H9 (cell line): ENCODE data around the gene MUL1. TPM values are rescaled to one million over a fixed set of nuclear protein-coding genes. Genes with fewer than 3 reads are reported as not detected.
A peak's percentile ranks its signal among the peaks of the same experiment; 100 is the strongest.

Source experiments
- DNase-seq: peaks from one replicate; pipeline ENCODE4 v3.0.0-alpha.2; 2017
- H2AFZ ChIP-seq: one replicate; pipeline ENCODE4 v1.6.1; 2013; ENCODE audit warnings: mild to moderate bottlenecking, low read length, control low read depth, moderate library complexity
- H2AK5ac ChIP-seq: 2 replicates; pipeline ENCODE4 v1.6.1; 2013; ENCODE audit warnings: low read length, control low read depth, mixed read lengths; ENCODE audit not compliant: insufficient read length
- H2BK120ac ChIP-seq: one replicate; pipeline ENCODE4 v1.6.1; 2013; ENCODE audit warnings: low read depth, mild to moderate bottlenecking, low read length, control low read depth, inconsistent platforms; ENCODE audit not compliant: poor library complexity, severe bottlenecking
- H2BK12ac ChIP-seq: 2 replicates; pipeline ENCODE4 v1.6.1; 2013; ENCODE audit warnings: low read length, control low read depth, mixed read lengths, low read depth; ENCODE audit not compliant: insufficient read length
- H2BK15ac ChIP-seq: 2 replicates; pipeline ENCODE4 v1.6.1; 2013; ENCODE audit warnings: low read depth, low read length, control low read depth
- H2BK20ac ChIP-seq: one replicate; pipeline ENCODE4 v1.6.1; 2013; ENCODE audit warnings: low read depth, mild to moderate bottlenecking, low read length, control low read depth, inconsistent platforms; ENCODE audit not compliant: poor library complexity, severe bottlenecking
- H2BK5ac ChIP-seq: 2 replicates; pipeline ENCODE4 v1.6.1; 2013; ENCODE audit warnings: low read length, control low read depth, mixed read lengths; ENCODE audit not compliant: insufficient read length
- H3K14ac ChIP-seq: 2 replicates; pipeline ENCODE4 v1.6.1; 2013; ENCODE audit warnings: low read length, control low read depth; ENCODE audit not compliant: insufficient read depth
- H3K18ac ChIP-seq: 2 replicates; pipeline ENCODE4 v1.6.1; 2013; ENCODE audit warnings: low read depth, mild to moderate bottlenecking, mixed read lengths, low read length, control low read depth; ENCODE audit not compliant: insufficient read length
- H3K23ac ChIP-seq: 2 replicates; pipeline ENCODE4 v1.6.1; 2013; ENCODE audit warnings: low read length, control low read depth, mixed read lengths, low read depth; ENCODE audit not compliant: insufficient read length
- H3K23me2 ChIP-seq: 2 replicates; pipeline ENCODE4 v1.6.1; 2013; ENCODE audit warnings: low read depth, mild to moderate bottlenecking, mixed read lengths, low read length, control low read depth; ENCODE audit not compliant: insufficient read length, poor library complexity, severe bottlenecking
- H3K27ac ChIP-seq: 2 replicates; pipeline ENCODE4 v1.5.1; 2013; ENCODE audit warnings: low read length, control low read depth, mixed read lengths, low read depth; ENCODE audit not compliant: insufficient read length
- H3K27me3 ChIP-seq: 2 replicates; pipeline ENCODE4 v1.6.1; 2013; ENCODE audit warnings: low read length, control low read depth, inconsistent platforms; ENCODE audit not compliant: insufficient read depth
- H3K4ac ChIP-seq: 2 replicates; pipeline ENCODE4 v1.6.1; 2013; ENCODE audit warnings: low read depth, mild to moderate bottlenecking, control low read depth, inconsistent platforms, low read length, moderate library complexity
- H3K4me1 ChIP-seq: 2 replicates; pipeline ENCODE4 v1.6.1; 2013; ENCODE audit warnings: low read length, control low read depth, inconsistent platforms; ENCODE audit not compliant: insufficient read depth
- H3K4me2 ChIP-seq: 2 replicates; pipeline ENCODE4 v1.6.1; 2013; ENCODE audit warnings: low read length, control low read depth, mixed read lengths; ENCODE audit not compliant: insufficient read length, insufficient read depth
- H3K56ac ChIP-seq: 2 replicates; pipeline ENCODE4 v1.6.1; 2013; ENCODE audit warnings: low read depth, mild to moderate bottlenecking, mixed read lengths, low read length, control low read depth; ENCODE audit not compliant: insufficient read length
- H3K79me1 ChIP-seq: 2 replicates; pipeline ENCODE4 v1.6.1; 2013; ENCODE audit warnings: low read depth, mild to moderate bottlenecking, moderate library complexity, low read length, control low read depth, inconsistent platforms; ENCODE audit not compliant: insufficient read depth, poor library complexity, severe bottlenecking
- H3K79me2 ChIP-seq: 2 replicates; pipeline ENCODE4 v1.6.1; 2013; ENCODE audit warnings: low read length, control low read depth, inconsistent platforms; ENCODE audit not compliant: insufficient read depth
- H3K9ac ChIP-seq: 2 replicates; pipeline ENCODE4 v1.6.1; 2013; ENCODE audit warnings: low read length, control low read depth, mixed read lengths; ENCODE audit not compliant: insufficient read length; ENCODE audit errors: extremely low read depth
- H3K9me3 ChIP-seq: one replicate; pipeline ENCODE4 v1.6.1; 2013; ENCODE audit warnings: low read depth, low read length, inconsistent platforms; ENCODE audit not compliant: control insufficient read depth
- H3T11ph ChIP-seq: one replicate; pipeline ENCODE4 v1.6.1; 2013; ENCODE audit warnings: mild to moderate bottlenecking, low read length, control low read depth, inconsistent platforms
- H4K20me1 ChIP-seq: one replicate; pipeline ENCODE4 v1.6.1; 2013; ENCODE audit not compliant: control insufficient read depth, insufficient read length, insufficient read depth
- H4K5ac ChIP-seq: 2 replicates; pipeline ENCODE4 v1.6.1; 2013; ENCODE audit warnings: low read depth, mild to moderate bottlenecking, mixed read lengths, low read length, control low read depth; ENCODE audit not compliant: insufficient read length
- H4K8ac ChIP-seq: replicated peaks from 2 replicates; pipeline ENCODE4 v1.6.1; 2013; ENCODE audit warnings: low read length, control low read depth, mixed read lengths, low read depth; ENCODE audit not compliant: insufficient read length
- H4K91ac ChIP-seq: 2 replicates; pipeline ENCODE4 v1.6.1; 2013; ENCODE audit warnings: low read depth, mild to moderate bottlenecking, moderate library complexity, mixed read lengths, low read length, control low read depth; ENCODE audit not compliant: insufficient read length
- H3K27ac Mint-ChIP-seq, 3 experiments: 2 replicates in 2 of 3; 3 replicates in 1 of 3; pipeline ENCODE4 v1.8.0; 2020 to 2021; ENCODE audit warnings: mixed read lengths in 3 of 3, mild to moderate bottlenecking in 1 of 3, moderate library complexity in 1 of 3
- H3K27me3 Mint-ChIP-seq: 2 replicates; pipeline ENCODE4 v1.8.0; 2021; ENCODE audit warnings: low read depth, mild to moderate bottlenecking, moderate library complexity, mixed read lengths
- H3K36me3 Mint-ChIP-seq, 3 experiments: 2 replicates in 2 of 3; 3 replicates in 1 of 3; pipeline ENCODE4 v1.8.0; 2020 to 2021; ENCODE audit warnings: low read depth in 3 of 3, mixed read lengths in 3 of 3; ENCODE audit not compliant: insufficient read depth in 1 of 3
- H3K4me1 Mint-ChIP-seq, 2 experiments: 2 replicates each; pipeline ENCODE4 v1.8.0; 2020; ENCODE audit warnings: mixed read lengths in 2 of 2
- H3K4me3 Mint-ChIP-seq, 2 experiments: 2 replicates in 1 of 2; 3 replicates in 1 of 2; pipeline ENCODE4 v1.8.0; 2020 to 2021; ENCODE audit warnings: mild to moderate bottlenecking in 2 of 2, mixed read lengths in 2 of 2, moderate library complexity in 1 of 2
- H3K9me3 Mint-ChIP-seq, 2 experiments: 2 replicates in 1 of 2; 3 replicates in 1 of 2; pipeline ENCODE4 v1.8.0; 2020; ENCODE audit warnings: mild to moderate bottlenecking in 2 of 2, mixed read lengths in 2 of 2, moderate library complexity in 1 of 2
- CTCF ChIP-seq: fragments of 200-600 bp; sonication (generic); conservative IDR thresholded peaks from 3 replicates; pipeline ENCODE4 v1.8.0; 2021; ENCODE audit warnings: antibody characterized with exemption, mild to moderate bottlenecking
- WGBS: extraction: QIAGEN DNeasy Blood & Tissue Kit; methylation state at CpG from one replicate; pipeline ENCODE4 v1.1.7; 2013; ENCODE audit warnings: missing lambda C conversion rate, low lambda C conversion rate, mixed read lengths; ENCODE audit not compliant: insufficient read length; ENCODE audit errors: extremely low coverage; 5-methylcytosine and 5-hydroxymethylcytosine counted together
- total RNA-seq: library from RNA; stranded (reverse); gene quantifications from 2 replicates; pipeline ENCODE4 v1.2.1, GENCODE V29; 2021

The MUL1 gene
- total RNA-seq, 1 experiment from 2014 or later, result 27.1 TPM

GRCh38 chr1:20555025-20555757, 47.2 kb upstream of the MUL1 start:
- no CpG with 5 or more reads among the region's 7 CpGs for WGBS
- Histone ChIP-seq H3K4ac (no peak overlapping the region), H3K27me3 (peaks cover 38% of the 10 kb centered on the region), H2BK120ac (no peak overlapping the region), H2BK5ac (no peak overlapping the region), H2BK20ac (no peak overlapping the region), H4K20me1 (no peaks in the 10 kb centered on the region), H3K56ac (no peak overlapping the region), H2AK5ac (no peak overlapping the region), H4K8ac (no peak overlapping the region), H3K79me2 (no peaks in the 10 kb centered on the region), H3K4me1 (no peaks in the 10 kb centered on the region), H3T11ph (no peak overlapping the region), H4K91ac (no peak overlapping the region), H2BK12ac (no peak overlapping the region), H3K9ac (no peak overlapping the region), H3K79me1 (no peaks in the 10 kb centered on the region), H3K18ac (no peak overlapping the region), H3K23me2 (peaks cover 17% of the 10 kb centered on the region), H3K27ac (no peak overlapping the region), H3K14ac (no peak overlapping the region), H3K9me3 (no peaks in the 10 kb centered on the region), H2BK15ac (no peak overlapping the region), H2AFZ (no peak overlapping the region), H3K4me2 (no peak overlapping the region), H4K5ac (no peak overlapping the region), H3K23ac (no peak overlapping the region)
- no peak for DNase-seq
- Mint-ChIP-seq H3K4me1 (peaks cover 3 to 7% of the 10 kb centered on the region in 2 experiments), H3K27me3 (peaks cover 40% of the 10 kb centered on the region), H3K9me3 (no peaks in the 10 kb centered on the region; a peak in 1 of 5 replicates), H3K27ac (no peak overlapping the region), H3K4me3 (0 out of 5 replicates have a peak overlapping the region, but pooled peaks of 1 of the 2 experiments have one; percentile 32), H3K36me3 (peaks cover 0 to 2% (median 0%) of the 10 kb centered on the region in 3 experiments; a peak in 1 of 7 replicates)
- TF ChIP-seq CTCF, result no peak
